ENCODE measurements around the gene DNPH1.

GRCh38 chr6:43226192-43226851 is 3.0 kb downstream of the DNPH1 start:
- TF ChIP-seq ZNF274 (IDR thresholded peaks at IDR 0.05; ENCODE audit: low read depth, low read length) (no peak), SUZ12 (IDR thresholded peaks at IDR 0.05; ENCODE audit: extremely low read depth, insufficient read depth, insufficient read length) (no peak)
